GM23338 (cell line): Measurements from ENCODE around the gene CYB5R3.

ENCODE experiments used
- CREB1 ChIP-seq: fragments of 250-450 bp; sonication (Bioruptor Pico); IDR thresholded peaks from 2 replicates; pipeline ENCODE4 v1.5.0; 2020; ENCODE audit warnings: low read depth, mild to moderate bottlenecking, moderate library complexity
- ETS1 ChIP-seq: IDR thresholded peaks from 2 replicates; pipeline ENCODE4 v1.6.1; 2016; ENCODE audit warnings: antibody characterized with exemption
- EZH2 ChIP-seq: fragments of 200-600 bp; sonication (generic); IDR thresholded peaks from one replicate; pipeline ENCODE4 v1.8.0; 2017; ENCODE audit warnings: antibody characterized with exemption, mild to moderate bottlenecking, low read depth; ENCODE audit not compliant: unreplicated experiment
- EZH2phosphoT487 ChIP-seq: fragments of 200-600 bp; sonication (generic); IDR thresholded peaks from one replicate; pipeline ENCODE4 v1.8.1; 2018; ENCODE audit warnings: antibody characterized with exemption; ENCODE audit not compliant: unreplicated experiment
- JUNB ChIP-seq: IDR thresholded peaks from one replicate; pipeline ENCODE4 v1.6.1; 2016; ENCODE audit warnings: antibody characterized with exemption; ENCODE audit not compliant: unreplicated experiment
- NANOG ChIP-seq: IDR thresholded peaks from 2 replicates; pipeline ENCODE4 v1.6.1; 2016; ENCODE audit warnings: antibody characterized with exemption, borderline replicate concordance
- POLR2AphosphoS5 ChIP-seq: IDR thresholded peaks from 2 replicates; pipeline ENCODE4 v1.6.1; 2016; ENCODE audit warnings: antibody characterized with exemption, low read depth
- STAT1 ChIP-seq: IDR thresholded peaks from one replicate; pipeline ENCODE4 v1.6.1; 2016; ENCODE audit warnings: antibody characterized with exemption; ENCODE audit not compliant: unreplicated experiment
- ZNF114 ChIP-seq: fragments of 250-450 bp; sonication (Bioruptor Pico); IDR thresholded peaks from 2 replicates; pipeline ENCODE4 v1.5.0; 2020; ENCODE audit warnings: mild to moderate bottlenecking, moderate library complexity
- ZNF331 ChIP-seq: fragments of 250-450 bp; sonication (Bioruptor Pico); IDR thresholded peaks from 2 replicates; pipeline ENCODE4 v1.5.0; 2020; ENCODE audit warnings: low read depth, mild to moderate bottlenecking, moderate library complexity
- ZNF462 ChIP-seq: fragments of 250-450 bp; sonication (Bioruptor Pico); IDR thresholded peaks from 2 replicates; pipeline ENCODE4 v1.5.0; 2020; ENCODE audit warnings: mild to moderate bottlenecking, moderate library complexity
- TF ChIP-seq, protein P1 (sequence below), 2 experiments: fragments of 200-600 bp in 1 of 2; sonication (generic) in 1 of 2; conservative IDR thresholded peaks; 2 replicates each; pipeline versions ENCODE4 v1.5.1 to v1.6.1; 2016 to 2017; ENCODE audit warnings: antibody characterized with exemption in 2 of 2, low read depth in 2 of 2, mild to moderate bottlenecking in 2 of 2, moderate library complexity in 1 of 2
- TF ChIP-seq, protein P2 (sequence below): IDR thresholded peaks from one replicate; pipeline ENCODE4 v1.6.1; 2018; ENCODE audit warnings: antibody characterized with exemption; ENCODE audit not compliant: unreplicated experiment

DNA sequence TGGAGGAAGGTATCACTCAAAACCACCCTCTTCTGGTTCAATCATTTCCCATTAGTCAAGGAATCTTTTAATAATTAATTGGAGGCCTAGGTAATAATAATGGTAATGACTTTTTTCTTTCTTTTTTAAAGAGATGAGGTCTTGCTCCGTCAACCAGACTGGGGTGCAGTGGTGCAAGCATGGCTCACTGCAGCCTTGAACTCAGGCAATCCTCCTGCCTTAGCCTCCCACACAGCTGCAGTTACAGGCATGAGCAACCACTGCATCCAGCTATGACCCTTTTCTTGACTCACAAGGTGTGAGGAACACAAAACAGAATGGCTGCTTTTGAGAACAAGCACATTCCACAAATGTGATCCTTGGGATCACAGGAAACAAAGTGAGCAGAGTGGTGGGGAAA lies 38.1 kb downstream of the CYB5R3 start:
- TF ChIP-seq, protein P1, sequence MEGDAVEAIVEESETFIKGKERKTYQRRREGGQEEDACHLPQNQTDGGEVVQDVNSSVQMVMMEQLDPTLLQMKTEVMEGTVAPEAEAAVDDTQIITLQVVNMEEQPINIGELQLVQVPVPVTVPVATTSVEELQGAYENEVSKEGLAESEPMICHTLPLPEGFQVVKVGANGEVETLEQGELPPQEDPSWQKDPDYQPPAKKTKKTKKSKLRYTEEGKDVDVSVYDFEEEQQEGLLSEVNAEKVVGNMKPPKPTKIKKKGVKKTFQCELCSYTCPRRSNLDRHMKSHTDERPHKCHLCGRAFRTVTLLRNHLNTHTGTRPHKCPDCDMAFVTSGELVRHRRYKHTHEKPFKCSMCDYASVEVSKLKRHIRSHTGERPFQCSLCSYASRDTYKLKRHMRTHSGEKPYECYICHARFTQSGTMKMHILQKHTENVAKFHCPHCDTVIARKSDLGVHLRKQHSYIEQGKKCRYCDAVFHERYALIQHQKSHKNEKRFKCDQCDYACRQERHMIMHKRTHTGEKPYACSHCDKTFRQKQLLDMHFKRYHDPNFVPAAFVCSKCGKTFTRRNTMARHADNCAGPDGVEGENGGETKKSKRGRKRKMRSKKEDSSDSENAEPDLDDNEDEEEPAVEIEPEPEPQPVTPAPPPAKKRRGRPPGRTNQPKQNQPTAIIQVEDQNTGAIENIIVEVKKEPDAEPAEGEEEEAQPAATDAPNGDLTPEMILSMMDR (conservative IDR thresholded peaks at IDR 0.05; ENCODE audit: low read depth in 2 of 2), result no peak
- TF ChIP-seq, protein P2, sequence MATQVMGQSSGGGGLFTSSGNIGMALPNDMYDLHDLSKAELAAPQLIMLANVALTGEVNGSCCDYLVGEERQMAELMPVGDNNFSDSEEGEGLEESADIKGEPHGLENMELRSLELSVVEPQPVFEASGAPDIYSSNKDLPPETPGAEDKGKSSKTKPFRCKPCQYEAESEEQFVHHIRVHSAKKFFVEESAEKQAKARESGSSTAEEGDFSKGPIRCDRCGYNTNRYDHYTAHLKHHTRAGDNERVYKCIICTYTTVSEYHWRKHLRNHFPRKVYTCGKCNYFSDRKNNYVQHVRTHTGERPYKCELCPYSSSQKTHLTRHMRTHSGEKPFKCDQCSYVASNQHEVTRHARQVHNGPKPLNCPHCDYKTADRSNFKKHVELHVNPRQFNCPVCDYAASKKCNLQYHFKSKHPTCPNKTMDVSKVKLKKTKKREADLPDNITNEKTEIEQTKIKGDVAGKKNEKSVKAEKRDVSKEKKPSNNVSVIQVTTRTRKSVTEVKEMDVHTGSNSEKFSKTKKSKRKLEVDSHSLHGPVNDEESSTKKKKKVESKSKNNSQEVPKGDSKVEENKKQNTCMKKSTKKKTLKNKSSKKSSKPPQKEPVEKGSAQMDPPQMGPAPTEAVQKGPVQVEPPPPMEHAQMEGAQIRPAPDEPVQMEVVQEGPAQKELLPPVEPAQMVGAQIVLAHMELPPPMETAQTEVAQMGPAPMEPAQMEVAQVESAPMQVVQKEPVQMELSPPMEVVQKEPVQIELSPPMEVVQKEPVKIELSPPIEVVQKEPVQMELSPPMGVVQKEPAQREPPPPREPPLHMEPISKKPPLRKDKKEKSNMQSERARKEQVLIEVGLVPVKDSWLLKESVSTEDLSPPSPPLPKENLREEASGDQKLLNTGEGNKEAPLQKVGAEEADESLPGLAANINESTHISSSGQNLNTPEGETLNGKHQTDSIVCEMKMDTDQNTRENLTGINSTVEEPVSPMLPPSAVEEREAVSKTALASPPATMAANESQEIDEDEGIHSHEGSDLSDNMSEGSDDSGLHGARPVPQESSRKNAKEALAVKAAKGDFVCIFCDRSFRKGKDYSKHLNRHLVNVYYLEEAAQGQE, result no peak
- TF ChIP-seq POLR2AphosphoS5, result no peak
- TF ChIP-seq ETS1, result no peak
- TF ChIP-seq EZH2, result no peak
- no peak for TF ChIP-seq EZH2phosphoT487
- TF ChIP-seq CREB1 (CRISPR knock-in tag), result no peak
- TF ChIP-seq ZNF114 (CRISPR knock-in tag), result no peak
- TF ChIP-seq NANOG, result no peak
- TF ChIP-seq ZNF462 (CRISPR knock-in tag), result no peak
- TF ChIP-seq STAT1, result no peak
- TF ChIP-seq JUNB, result no peak
- no peak for TF ChIP-seq ZNF331 (CRISPR knock-in tag)
